GM12872 (cell line): ENCODE results near the gene PLCL2.

ENCODE experiments used
- CTCF ChIP-seq: IDR thresholded peaks from 3 replicates; pipeline ENCODE4 v1.5.1; 2011; ENCODE audit warnings: low read depth, mild to moderate bottlenecking, low read length, moderate library complexity; ENCODE audit not compliant: insufficient read depth

Gene PLCL2

GRCh38 chr3:17120115-17120514 lies 235.4 kb downstream of the PLCL2 start:
- TF ChIP-seq CTCF, result no peak

GRCh38 chr3:17121336-17121735 lies 236.6 kb downstream of the PLCL2 start:
- TF ChIP-seq CTCF, result no peak

GRCh38 chr3:17122758-17123157 lies 238.0 kb downstream of the PLCL2 start:
- TF ChIP-seq CTCF, result no peak

GRCh38 chr3:17125738-17126442 lies 241.1 kb downstream of the PLCL2 start:
- TF ChIP-seq CTCF, result no peak

GRCh38 chr3:17129556-17129955 lies 244.8 kb downstream of the PLCL2 start:
- TF ChIP-seq CTCF, result no peak

GRCh38 chr3:17130956-17131355 lies 246.2 kb downstream of the PLCL2 start:
- TF ChIP-seq CTCF, result no peak

- TF ChIP-seq CTCF, result no peak
Measured at GRCh38 chr3:17132286-17133115, 247.7 kb downstream of the PLCL2 start.
